ENCODE measurements around the gene KLHL10. TPM values are rescaled to one million over a fixed set of nuclear protein-coding genes. Genes with fewer than 3 reads are reported as not detected.

The KLHL10 gene
- total and polyA plus RNA-seq, 9 of the 15 experiments (the other 6 are each of a cell fraction or from before 2014, with no cell fraction given), result 0.06 to 0.56 (median 0.12) TPM; not detected in 5

DNA sequence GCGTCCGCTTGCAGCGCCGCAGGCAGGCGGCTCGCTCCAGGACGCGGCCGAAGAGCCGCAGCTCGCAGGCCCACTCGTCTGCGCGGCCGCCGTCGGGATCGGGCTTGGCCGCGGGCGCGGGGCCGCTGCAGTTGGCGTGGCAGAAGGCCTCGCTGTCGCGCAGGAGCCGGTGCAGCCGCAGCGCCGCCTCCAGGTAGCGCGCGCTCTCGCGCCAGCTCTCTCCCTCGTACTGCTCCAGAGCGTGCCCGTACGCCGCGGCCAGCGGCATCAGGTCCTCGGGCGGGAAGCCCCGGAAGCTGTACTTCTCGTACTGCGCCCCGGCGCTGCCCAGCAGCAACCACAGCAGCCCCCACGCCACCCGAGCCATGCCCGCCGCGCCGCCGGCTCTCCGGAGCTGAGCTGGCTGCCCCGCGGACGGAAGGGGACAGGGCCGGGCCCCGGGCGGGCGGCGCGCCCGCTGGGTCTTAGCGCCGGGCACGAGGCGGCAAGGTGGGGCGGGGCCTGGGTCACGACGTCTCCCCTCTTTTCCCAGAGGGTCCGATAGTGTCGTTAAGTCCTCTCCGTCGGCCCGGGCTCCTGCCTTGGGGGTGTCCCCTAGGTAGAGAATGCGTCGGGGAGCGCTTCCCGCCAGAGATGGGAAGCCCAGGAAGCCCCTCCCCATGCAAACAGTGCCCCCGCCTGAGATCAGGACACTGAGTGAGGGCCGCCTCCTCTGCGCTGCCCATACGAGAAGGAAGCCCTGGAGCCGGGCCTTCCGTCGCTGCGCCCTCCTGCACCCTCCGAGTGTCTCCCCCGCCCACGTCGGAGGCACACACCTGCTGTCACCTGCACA is 25.9 kb upstream of the KLHL10 start, which contains the start of gene P3H4 (continued):
- no peak for TF ChIP-seq CSDE1 (IDR thresholded peaks at IDR 0.05)
- peak in 1 of 2 experiments; percentile 46; a peak in 2 of 4 replicates for TF ChIP-seq RAD21 (CRISPR knock-in tag; conservative IDR thresholded peaks at IDR 0.05 in 1 of 2, IDR thresholded peaks at IDR 0.05 in 1 of 2)
- TF ChIP-seq ARID1B (IDR thresholded peaks at IDR 0.05), result no peak
- TF ChIP-seq, protein P1, sequence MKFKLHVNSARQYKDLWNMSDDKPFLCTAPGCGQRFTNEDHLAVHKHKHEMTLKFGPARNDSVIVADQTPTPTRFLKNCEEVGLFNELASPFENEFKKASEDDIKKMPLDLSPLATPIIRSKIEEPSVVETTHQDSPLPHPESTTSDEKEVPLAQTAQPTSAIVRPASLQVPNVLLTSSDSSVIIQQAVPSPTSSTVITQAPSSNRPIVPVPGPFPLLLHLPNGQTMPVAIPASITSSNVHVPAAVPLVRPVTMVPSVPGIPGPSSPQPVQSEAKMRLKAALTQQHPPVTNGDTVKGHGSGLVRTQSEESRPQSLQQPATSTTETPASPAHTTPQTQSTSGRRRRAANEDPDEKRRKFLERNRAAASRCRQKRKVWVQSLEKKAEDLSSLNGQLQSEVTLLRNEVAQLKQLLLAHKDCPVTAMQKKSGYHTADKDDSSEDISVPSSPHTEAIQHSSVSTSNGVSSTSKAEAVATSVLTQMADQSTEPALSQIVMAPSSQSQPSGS (CRISPR knock-in tag; IDR thresholded peaks at IDR 0.05), result no peak
- TF ChIP-seq TEAD1 (CRISPR knock-in tag; IDR thresholded peaks at IDR 0.05), result no peak
- TF ChIP-seq, protein P2, sequence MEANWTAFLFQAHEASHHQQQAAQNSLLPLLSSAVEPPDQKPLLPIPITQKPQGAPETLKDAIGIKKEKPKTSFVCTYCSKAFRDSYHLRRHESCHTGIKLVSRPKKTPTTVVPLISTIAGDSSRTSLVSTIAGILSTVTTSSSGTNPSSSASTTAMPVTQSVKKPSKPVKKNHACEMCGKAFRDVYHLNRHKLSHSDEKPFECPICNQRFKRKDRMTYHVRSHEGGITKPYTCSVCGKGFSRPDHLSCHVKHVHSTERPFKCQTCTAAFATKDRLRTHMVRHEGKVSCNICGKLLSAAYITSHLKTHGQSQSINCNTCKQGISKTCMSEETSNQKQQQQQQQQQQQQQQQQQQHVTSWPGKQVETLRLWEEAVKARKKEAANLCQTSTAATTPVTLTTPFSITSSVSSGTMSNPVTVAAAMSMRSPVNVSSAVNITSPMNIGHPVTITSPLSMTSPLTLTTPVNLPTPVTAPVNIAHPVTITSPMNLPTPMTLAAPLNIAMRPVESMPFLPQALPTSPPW (CRISPR knock-in tag; IDR thresholded peaks at IDR 0.05), result peak; percentile 41; the same call in 1 of the 2 replicates
- TF ChIP-seq, protein P3, sequence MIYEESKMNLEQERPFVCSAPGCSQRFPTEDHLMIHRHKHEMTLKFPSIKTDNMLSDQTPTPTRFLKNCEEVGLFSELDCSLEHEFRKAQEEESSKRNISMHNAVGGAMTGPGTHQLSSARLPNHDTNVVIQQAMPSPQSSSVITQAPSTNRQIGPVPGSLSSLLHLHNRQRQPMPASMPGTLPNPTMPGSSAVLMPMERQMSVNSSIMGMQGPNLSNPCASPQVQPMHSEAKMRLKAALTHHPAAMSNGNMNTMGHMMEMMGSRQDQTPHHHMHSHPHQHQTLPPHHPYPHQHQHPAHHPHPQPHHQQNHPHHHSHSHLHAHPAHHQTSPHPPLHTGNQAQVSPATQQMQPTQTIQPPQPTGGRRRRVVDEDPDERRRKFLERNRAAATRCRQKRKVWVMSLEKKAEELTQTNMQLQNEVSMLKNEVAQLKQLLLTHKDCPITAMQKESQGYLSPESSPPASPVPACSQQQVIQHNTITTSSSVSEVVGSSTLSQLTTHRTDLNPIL (CRISPR knock-in tag; IDR thresholded peaks at IDR 0.05), result no peak
- no peak for TF ChIP-seq HDAC1 (IDR thresholded peaks at IDR 0.05)
- TF ChIP-seq ZNF644 (tag; IDR thresholded peaks at IDR 0.05; ENCODE audit: low read depth), result no peak
- no peak for TF ChIP-seq SPI1 (IDR thresholded peaks at IDR 0.05; ENCODE audit: borderline replicate concordance, low read depth, low read length)
- no peak for TF ChIP-seq SRSF1 (IDR thresholded peaks at IDR 0.05; ENCODE audit: low read depth, low read length)
- peak; percentile 55; the same call in 1 of the 2 replicates for TF ChIP-seq PHF8 (IDR thresholded peaks at IDR 0.05; ENCODE audit: borderline replicate concordance, low read length)
- peak; percentile 69 for TF ChIP-seq CXXC5 (CRISPR knock-in tag; IDR thresholded peaks at IDR 0.05)
- no peak for TF ChIP-seq SNIP1 (IDR thresholded peaks at IDR 0.05; ENCODE audit: low read depth)

Data from K562 (cell line).